ENCODE data around the gene HINT2.

DNA sequence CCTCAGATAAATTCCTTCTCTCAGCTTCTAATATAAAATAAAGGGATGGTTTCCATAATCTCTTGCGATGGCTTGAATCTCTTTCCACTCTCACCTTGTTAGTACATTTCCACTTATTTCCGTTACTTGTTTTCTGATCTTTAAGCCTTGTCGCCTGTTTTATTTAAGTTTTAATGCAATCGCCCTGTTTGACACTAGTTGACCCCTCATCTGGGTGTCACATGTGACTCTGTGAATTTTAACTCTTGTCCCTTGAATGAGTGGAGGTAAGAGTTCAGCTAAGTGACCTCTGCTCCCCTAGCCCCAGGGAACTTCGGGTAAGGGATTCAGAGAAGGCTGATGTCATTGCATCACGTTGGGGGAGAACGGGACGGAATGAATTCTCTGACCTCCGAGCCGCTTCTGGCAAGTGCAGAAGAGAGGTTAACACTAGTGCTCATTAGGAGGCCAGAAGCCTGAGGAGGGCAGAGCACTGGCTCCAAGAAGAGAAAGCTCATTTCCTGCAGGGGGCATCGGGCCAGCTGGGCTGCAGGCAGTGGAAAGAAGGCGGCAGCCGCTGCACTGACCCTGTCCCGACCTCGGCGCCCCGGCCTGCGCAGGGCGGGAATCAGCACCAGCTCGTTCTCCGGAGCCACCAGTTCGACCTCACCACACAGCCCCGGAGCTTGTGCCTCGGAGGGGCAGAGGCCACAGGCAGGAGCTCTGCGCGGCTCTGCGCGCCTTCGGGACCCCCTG lies 569 bp downstream of the HINT2 start:
- TF ChIP-seq, protein P1, sequence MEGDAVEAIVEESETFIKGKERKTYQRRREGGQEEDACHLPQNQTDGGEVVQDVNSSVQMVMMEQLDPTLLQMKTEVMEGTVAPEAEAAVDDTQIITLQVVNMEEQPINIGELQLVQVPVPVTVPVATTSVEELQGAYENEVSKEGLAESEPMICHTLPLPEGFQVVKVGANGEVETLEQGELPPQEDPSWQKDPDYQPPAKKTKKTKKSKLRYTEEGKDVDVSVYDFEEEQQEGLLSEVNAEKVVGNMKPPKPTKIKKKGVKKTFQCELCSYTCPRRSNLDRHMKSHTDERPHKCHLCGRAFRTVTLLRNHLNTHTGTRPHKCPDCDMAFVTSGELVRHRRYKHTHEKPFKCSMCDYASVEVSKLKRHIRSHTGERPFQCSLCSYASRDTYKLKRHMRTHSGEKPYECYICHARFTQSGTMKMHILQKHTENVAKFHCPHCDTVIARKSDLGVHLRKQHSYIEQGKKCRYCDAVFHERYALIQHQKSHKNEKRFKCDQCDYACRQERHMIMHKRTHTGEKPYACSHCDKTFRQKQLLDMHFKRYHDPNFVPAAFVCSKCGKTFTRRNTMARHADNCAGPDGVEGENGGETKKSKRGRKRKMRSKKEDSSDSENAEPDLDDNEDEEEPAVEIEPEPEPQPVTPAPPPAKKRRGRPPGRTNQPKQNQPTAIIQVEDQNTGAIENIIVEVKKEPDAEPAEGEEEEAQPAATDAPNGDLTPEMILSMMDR (conservative IDR thresholded peaks at IDR 0.05): peak; percentile 15; the same call in 1 of the 2 replicates
- TF ChIP-seq ZFX (IDR thresholded peaks at IDR 0.05): peak; percentile 69
